ENCODE data around the gene IFFO2. TPM values are rescaled to one million over a fixed set of nuclear protein-coding genes. Genes with fewer than 3 reads are reported as not detected.
"Not testable (repeated sequence)": the region's sequence is repeated elsewhere in the genome, so short reads cannot be mapped to it uniquely, and the experiment has no call there.

IFFO2 gene
- polyA plus RNA-seq, 3 donors from 2014 or later = 1.9 to 3.9 (median 3.2) TPM

- Mint-ChIP-seq H3K4me3 (no peak overlapping the region), H3K27ac (no peak overlapping the region), H3K9me3 (no peaks in the 10 kb centered on the region), H3K36me3 (no peaks in the 10 kb centered on the region), H3K27me3 (ENCODE audit: low read depth in 3 of 3) (peaks cover 0 to 2% (median 0%) of the 10 kb centered on the region in 3 donors), H3K4me1 (no peaks in the 10 kb centered on the region)
- DNase-seq = no peak
Measured at GRCh38 chr1:18895317-18895716, 61.2 kb downstream of the IFFO2 start.

GRCh38 chr1:18893120-18893519, 63.4 kb downstream of the IFFO2 start:
- Mint-ChIP-seq H3K4me3 (no peak overlapping the region), H3K4me1 (no peaks in the 10 kb centered on the region), H3K27me3 (ENCODE audit: low read depth in 3 of 3) (no peaks in the 10 kb centered on the region), H3K27ac (no peak overlapping the region), H3K36me3 (no peaks in the 10 kb centered on the region), H3K9me3 (no peaks in the 10 kb centered on the region)
- DNase-seq = no peak

- DNase-seq; H3K4me3 Mint-ChIP-seq; H3K4me1 Mint-ChIP-seq; H3K36me3 Mint-ChIP-seq; H3K27me3 Mint-ChIP-seq (ENCODE audit: low read depth in 3 of 3); H3K9me3 Mint-ChIP-seq: not testable (repeated sequence)
- H3K27ac Mint-ChIP-seq = peak overlapping the region in 2 of 6 donors; percentile 16 to 44
Measured at GRCh38 chr1:18891858-18892257, 64.6 kb downstream of the IFFO2 start.

GRCh38 chr1:18891426-18891780, 65.1 kb downstream of the IFFO2 start:
- Mint-ChIP-seq H3K4me3 (no peak overlapping the region), H3K27me3 (ENCODE audit: low read depth in 3 of 3) (no peaks in the 10 kb centered on the region), H3K9me3 (no peaks in the 10 kb centered on the region), H3K27ac (no peak overlapping the region), H3K36me3 (no peaks in the 10 kb centered on the region), H3K4me1 (no peaks in the 10 kb centered on the region)
- no peak for DNase-seq

- Mint-ChIP-seq H3K27me3 (ENCODE audit: low read depth in 3 of 3) (peaks cover 0 to 2% (median 0%) of the 10 kb centered on the region in 3 donors), H3K9me3 (no peaks in the 10 kb centered on the region), H3K27ac (no peak overlapping the region), H3K4me3 (no peak overlapping the region), H3K4me1 (no peaks in the 10 kb centered on the region), H3K36me3 (no peaks in the 10 kb centered on the region)
- DNase-seq = no peak
Measured at GRCh38 chr1:18890706-18891425, 65.6 kb downstream of the IFFO2 start.

GRCh38 chr1:18886003-18886335, 70.5 kb downstream of the IFFO2 start:
- no peak overlapping the region for H3K27ac Mint-ChIP-seq
- no peaks in the 10 kb centered on the region for H3K9me3 Mint-ChIP-seq
- H3K4me3 Mint-ChIP-seq = no peak overlapping the region
- H3K36me3 Mint-ChIP-seq = no peaks in the 10 kb centered on the region
- H3K4me1 Mint-ChIP-seq = no peaks in the 10 kb centered on the region
- no peak for DNase-seq
- peaks cover 0 to 2% (median 0%) of the 10 kb centered on the region in 3 donors for H3K27me3 Mint-ChIP-seq (ENCODE audit: low read depth in 3 of 3)

- Mint-ChIP-seq H3K9me3 (no peaks in the 10 kb centered on the region), H3K36me3 (no peaks in the 10 kb centered on the region), H3K27ac (no peak overlapping the region), H3K4me3 (no peak overlapping the region), H3K4me1 (no peaks in the 10 kb centered on the region), H3K27me3 (ENCODE audit: low read depth in 3 of 3) (peaks cover 0 to 2% (median 0%) of the 10 kb centered on the region in 3 donors)
- DNase-seq = no peak
Measured at GRCh38 chr1:18885311-18886002, 71.0 kb downstream of the IFFO2 start.

- peaks cover 0 to 2% (median 0%) of the 10 kb centered on the region in 3 donors for H3K27me3 Mint-ChIP-seq (ENCODE audit: low read depth in 3 of 3)
- H3K9me3 Mint-ChIP-seq = no peaks in the 10 kb centered on the region
- H3K4me1 Mint-ChIP-seq = no peaks in the 10 kb centered on the region
- no peak overlapping the region for H3K4me3 Mint-ChIP-seq
- no peak overlapping the region for H3K27ac Mint-ChIP-seq
- no peak for DNase-seq
- H3K36me3 Mint-ChIP-seq = no peaks in the 10 kb centered on the region
Measured at GRCh38 chr1:18884727-18885126, 71.7 kb downstream of the IFFO2 start.

- DNase-seq = no peak
- Mint-ChIP-seq H3K27me3 (ENCODE audit: low read depth in 3 of 3) (peaks cover 0 to 2% (median 0%) of the 10 kb centered on the region in 3 donors), H3K4me1 (no peaks in the 10 kb centered on the region), H3K36me3 (no peaks in the 10 kb centered on the region), H3K9me3 (no peaks in the 10 kb centered on the region), H3K27ac (no peak overlapping the region), H3K4me3 (no peak overlapping the region)
Measured at GRCh38 chr1:18884419-18884717, 72.1 kb downstream of the IFFO2 start.

- peak; percentile 42 to 63 (median 44) for DNase-seq
- Mint-ChIP-seq H3K4me1 (no peaks in the 10 kb centered on the region), H3K36me3 (peaks cover 0 to under 1% (median 0%) of the 10 kb centered on the region in 3 donors), H3K4me3 (no peak overlapping the region), H3K27me3 (ENCODE audit: low read depth in 3 of 3) (peaks cover 0 to 2% (median 0%) of the 10 kb centered on the region in 3 donors), H3K9me3 (no peaks in the 10 kb centered on the region), H3K27ac (no peak overlapping the region)
Measured at GRCh38 chr1:18883636-18884418, 72.6 kb downstream of the IFFO2 start.

- H3K27ac Mint-ChIP-seq = no peak overlapping the region
- H3K4me1 Mint-ChIP-seq = no peaks in the 10 kb centered on the region
- no peak for DNase-seq
- H3K36me3 Mint-ChIP-seq = peaks cover 0 to 6% (median 0%) of the 10 kb centered on the region in 3 donors
- no peak overlapping the region for H3K4me3 Mint-ChIP-seq
- H3K9me3 Mint-ChIP-seq = no peaks in the 10 kb centered on the region
- peaks cover 0 to 2% (median 0%) of the 10 kb centered on the region in 3 donors for H3K27me3 Mint-ChIP-seq (ENCODE audit: low read depth in 3 of 3)
Measured at GRCh38 chr1:18883079-18883478, 73.4 kb downstream of the IFFO2 start.

- Mint-ChIP-seq H3K27ac (no peak overlapping the region), H3K4me3 (no peak overlapping the region), H3K36me3 (peaks cover 0 to 6% (median 0%) of the 10 kb centered on the region in 3 donors), H3K27me3 (ENCODE audit: low read depth in 3 of 3) (peaks cover 0 to 2% (median 0%) of the 10 kb centered on the region in 3 donors), H3K4me1 (no peaks in the 10 kb centered on the region), H3K9me3 (no peaks in the 10 kb centered on the region)
- no peak for DNase-seq
Measured at GRCh38 chr1:18882486-18882885, 74.0 kb downstream of the IFFO2 start.

- Mint-ChIP-seq H3K27ac (no peak overlapping the region), H3K9me3 (no peaks in the 10 kb centered on the region), H3K27me3 (ENCODE audit: low read depth in 3 of 3) (peaks cover 0 to 2% (median 0%) of the 10 kb centered on the region in 3 donors), H3K4me1 (no peaks in the 10 kb centered on the region), H3K4me3 (no peak overlapping the region), H3K36me3 (peaks cover 0 to 6% (median 0%) of the 10 kb centered on the region in 3 donors)
- no peak for DNase-seq
Measured at GRCh38 chr1:18881642-18882431, 74.6 kb downstream of the IFFO2 start.

GRCh38 chr1:18881164-18881563, 75.3 kb downstream of the IFFO2 start:
- H3K4me1 Mint-ChIP-seq = no peaks in the 10 kb centered on the region
- no peak for DNase-seq
- H3K27ac Mint-ChIP-seq = no peak overlapping the region
- peaks cover 0 to 1% (median 0%) of the 10 kb centered on the region in 3 donors for H3K27me3 Mint-ChIP-seq (ENCODE audit: low read depth in 3 of 3)
- no peaks in the 10 kb centered on the region for H3K9me3 Mint-ChIP-seq
- H3K36me3 Mint-ChIP-seq = peaks cover 0 to 6% (median 0%) of the 10 kb centered on the region in 3 donors
- no peak overlapping the region for H3K4me3 Mint-ChIP-seq

Data from immature natural killer cell (primary cell).